ENCODE data around the gene CNOT2.

CNOT2 gene, protein sequence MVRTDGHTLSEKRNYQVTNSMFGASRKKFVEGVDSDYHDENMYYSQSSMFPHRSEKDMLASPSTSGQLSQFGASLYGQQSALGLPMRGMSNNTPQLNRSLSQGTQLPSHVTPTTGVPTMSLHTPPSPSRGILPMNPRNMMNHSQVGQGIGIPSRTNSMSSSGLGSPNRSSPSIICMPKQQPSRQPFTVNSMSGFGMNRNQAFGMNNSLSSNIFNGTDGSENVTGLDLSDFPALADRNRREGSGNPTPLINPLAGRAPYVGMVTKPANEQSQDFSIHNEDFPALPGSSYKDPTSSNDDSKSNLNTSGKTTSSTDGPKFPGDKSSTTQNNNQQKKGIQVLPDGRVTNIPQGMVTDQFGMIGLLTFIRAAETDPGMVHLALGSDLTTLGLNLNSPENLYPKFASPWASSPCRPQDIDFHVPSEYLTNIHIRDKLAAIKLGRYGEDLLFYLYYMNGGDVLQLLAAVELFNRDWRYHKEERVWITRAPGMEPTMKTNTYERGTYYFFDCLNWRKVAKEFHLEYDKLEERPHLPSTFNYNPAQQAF

DNA sequence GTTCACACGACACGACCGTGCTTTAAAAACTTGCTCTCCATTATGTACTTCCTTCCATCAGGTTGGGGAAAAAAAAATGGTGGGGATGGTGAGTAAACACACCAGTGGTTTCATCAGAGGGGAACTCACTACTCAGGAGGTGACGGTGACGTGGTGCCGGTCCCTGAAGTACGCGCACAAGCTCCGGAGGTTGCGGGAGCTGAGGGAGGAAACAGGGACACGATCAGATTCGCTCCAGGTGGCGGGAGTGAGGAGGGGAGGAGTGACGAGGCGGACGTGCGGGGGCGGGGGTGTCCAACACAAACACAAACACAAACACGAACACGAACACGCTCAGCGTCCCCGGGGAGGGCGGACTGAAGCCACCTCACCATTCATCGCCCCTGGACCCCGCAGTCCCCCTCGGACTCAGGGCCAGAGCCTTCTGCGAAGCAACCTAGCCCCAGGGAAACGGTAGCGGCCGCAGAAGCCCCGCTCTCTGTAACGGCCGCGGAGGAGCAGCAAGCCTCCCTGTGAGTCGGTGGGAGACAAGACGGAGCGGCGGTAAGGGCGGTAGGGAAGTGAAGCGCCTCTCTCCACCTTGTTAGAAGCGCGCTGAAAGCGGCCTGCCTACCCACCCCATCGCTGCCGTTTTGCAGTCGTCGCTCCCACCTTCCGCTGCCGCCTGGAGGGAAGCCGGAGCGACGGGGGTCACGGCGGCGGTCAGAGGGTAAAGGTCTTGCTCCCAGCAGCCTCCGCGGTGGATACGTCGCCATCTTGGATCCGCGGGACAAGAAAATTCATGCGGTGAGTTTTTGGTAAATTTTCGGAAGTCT, at the start of gene CNOT2:
Gene CNOT2, plus strand, starts transcription at position 739 of the 815 bp plus-strand sequence. CDS start 34,794 bp downstream, outside the sequence.
- peak; percentile 97 for FAIRE-seq
- peak; percentile 77 for TF ChIP-seq POLR2A (IDR thresholded peaks at IDR 0.05; ENCODE audit: low read depth, low read length)
- DNase-seq (ENCODE audit: insufficient read length, low spot score) = peak; percentile 67

DNA sequence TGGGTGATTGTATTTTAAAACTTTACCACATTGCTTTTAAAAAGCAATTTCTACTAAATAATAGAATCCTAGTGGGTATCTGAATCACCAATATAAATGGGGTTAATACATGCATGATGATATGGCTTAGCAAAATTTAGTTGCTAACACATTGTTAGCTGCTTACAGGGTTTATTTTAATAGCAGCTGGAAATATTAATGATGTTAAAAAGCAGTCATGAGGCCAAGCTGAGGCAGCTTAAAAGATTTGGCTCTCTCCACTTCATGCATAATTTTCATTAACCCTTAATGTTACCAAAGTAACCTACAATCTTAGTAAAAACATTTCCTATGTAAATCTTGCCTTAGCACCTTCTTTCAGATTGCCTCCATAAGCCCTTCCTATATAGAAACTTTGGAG, 49.2 kb upstream of the CNOT2 start:
- FAIRE-seq (no peak), DNase-seq (ENCODE audit: insufficient read length, low spot score) (no peak)
- no peak for TF ChIP-seq POLR2A (IDR thresholded peaks at IDR 0.05; ENCODE audit: low read depth, low read length)

DNA sequence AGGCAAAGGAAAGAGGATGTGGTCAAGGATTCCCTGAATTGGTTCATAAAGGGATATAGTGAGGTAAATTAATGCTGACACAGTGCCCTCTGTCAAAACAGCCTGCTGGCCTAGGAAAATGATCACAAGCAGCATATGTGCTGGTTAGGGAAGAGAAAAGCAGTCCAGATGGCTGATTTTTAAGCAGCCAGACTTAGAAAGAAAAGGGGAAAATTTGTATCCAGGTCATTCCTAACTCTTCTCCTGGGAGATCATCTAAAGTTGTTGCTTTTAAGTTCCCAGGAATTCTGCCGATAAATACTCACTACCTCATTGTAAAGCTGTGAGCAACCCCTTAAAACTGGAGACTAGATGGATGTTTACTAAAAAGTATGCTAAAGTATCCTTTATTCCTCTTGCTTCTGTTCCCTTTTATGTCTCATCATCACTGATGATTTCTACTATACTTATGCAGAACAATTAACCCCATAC, 46.4 kb upstream of the CNOT2 start:
- DNase-seq (ENCODE audit: insufficient read length, low spot score) (no peak), FAIRE-seq (no peak)
- no peak for TF ChIP-seq POLR2A (IDR thresholded peaks at IDR 0.05; ENCODE audit: low read depth, low read length)

DNA sequence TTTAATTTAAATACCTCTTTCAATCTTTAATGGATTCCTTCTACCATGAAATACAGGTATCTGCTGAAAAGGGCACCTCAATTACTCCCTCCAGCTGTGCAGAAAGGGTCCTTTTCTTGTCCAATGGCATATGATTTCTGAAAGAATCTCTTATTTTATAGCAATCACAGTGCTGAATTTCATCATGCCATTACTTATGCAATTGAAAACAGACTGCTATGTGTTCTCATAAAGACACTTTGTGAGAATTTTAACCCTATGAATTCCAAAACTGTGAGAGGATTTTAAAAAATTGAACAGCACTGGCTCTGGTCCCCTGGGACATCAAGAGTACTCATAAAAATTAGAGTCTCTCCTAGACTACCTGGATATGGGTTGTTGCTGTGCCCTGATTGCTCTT, 45.9 kb upstream of the CNOT2 start:
- DNase-seq (ENCODE audit: insufficient read length, low spot score) (no peak), FAIRE-seq (no peak)
- no peak for TF ChIP-seq POLR2A (IDR thresholded peaks at IDR 0.05; ENCODE audit: low read depth, low read length)

DNA sequence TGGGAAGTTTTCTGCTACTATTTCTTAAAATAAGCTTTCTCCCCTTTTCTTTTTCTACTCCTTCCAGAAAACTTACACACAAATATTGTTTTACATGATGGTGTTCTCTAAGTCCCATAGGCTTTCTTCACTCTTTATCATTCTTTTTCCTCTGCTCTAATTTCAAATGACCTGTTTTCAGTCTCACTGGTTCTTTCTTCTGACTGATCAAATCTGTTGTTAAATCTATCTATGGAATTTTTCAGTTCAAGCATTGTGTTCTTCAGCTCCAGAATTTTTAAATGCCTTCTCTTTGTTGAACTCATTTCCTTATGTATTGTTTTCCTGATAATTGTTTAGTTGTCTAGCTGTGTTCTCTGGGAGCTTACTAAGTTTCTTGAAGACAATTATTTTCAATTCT, 29.5 kb upstream of the CNOT2 start:
- DNase-seq (ENCODE audit: insufficient read length, low spot score) (no peak), FAIRE-seq (no peak)
- TF ChIP-seq POLR2A (IDR thresholded peaks at IDR 0.05; ENCODE audit: low read depth, low read length) = no peak

DNA sequence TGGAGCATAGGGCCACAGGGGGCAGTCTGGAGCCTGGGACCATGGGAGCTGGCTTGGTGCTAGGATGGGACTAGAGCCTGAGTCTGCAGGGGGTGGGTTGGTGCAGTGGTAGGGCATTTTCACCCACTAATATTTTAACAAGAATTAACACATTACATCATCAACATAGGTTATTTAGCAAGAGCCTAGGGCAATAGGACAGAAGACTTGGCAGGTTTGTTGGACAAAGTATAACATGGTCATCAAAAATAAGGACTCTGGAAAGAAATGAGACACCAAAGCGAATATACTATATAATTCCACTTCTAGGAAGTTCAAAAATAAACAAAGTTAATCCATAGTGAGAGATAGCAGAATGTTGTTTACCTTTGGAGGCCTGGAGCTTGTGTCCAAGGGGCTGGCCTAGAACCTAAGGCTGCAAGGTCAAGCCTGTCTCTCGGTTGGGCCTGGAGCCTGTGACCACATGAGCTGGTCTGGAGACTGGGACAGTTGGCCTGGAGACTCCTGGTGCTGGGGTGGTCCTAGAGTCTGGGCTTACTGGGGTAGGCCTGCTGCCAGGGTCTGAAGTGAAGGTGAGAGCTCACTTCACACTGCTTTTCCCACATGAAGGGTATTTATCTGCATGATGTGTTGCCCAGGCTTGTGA, 28.1 kb upstream of the CNOT2 start:
- no peak for TF ChIP-seq POLR2A (IDR thresholded peaks at IDR 0.05; ENCODE audit: low read depth, low read length)
- no peak for DNase-seq (ENCODE audit: insufficient read length, low spot score)
- no peak for FAIRE-seq

DNA sequence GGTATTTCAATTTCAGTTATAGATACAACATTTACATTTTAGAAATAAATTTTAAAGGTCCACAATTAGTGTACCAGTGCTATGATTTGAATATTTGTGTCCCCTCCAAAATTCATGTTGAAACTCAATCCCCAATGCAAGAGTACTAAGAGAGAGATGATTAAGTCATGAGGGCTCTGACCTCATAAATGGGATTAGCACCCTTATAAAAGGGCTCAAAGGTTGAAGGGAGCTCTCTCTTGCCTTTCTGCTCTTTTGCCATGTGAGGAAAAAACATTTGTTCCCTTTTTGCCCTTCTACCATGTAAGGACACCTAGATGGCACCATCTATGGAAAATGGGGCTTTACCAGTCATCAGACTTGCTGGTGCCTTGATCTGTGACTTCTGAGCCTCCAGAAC, 25.8 kb upstream of the CNOT2 start:
- no peak for TF ChIP-seq POLR2A (IDR thresholded peaks at IDR 0.05; ENCODE audit: low read depth, low read length)
- FAIRE-seq (no peak), DNase-seq (ENCODE audit: insufficient read length, low spot score) (no peak)

DNA sequence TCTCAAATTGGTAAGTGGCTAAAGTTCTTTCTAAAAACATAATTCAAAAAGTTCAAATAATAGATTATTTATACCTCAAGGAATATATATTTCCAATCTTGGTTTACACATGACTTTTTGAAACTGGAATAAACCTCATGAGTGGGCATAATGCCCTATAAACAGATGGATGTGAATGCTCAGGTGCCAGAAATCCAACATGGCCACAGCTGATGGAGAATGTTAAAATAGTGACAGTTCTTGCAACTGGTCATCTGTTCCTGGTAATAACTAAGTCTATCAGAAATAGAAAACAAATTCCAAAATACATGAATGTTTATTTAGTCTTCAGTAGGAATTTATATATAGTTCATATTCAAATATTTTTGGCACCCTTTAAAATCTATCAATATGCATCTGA, 21.6 kb upstream of the CNOT2 start:
- DNase-seq (ENCODE audit: insufficient read length, low spot score) = no peak
- no peak for FAIRE-seq
- TF ChIP-seq POLR2A (IDR thresholded peaks at IDR 0.05; ENCODE audit: low read depth, low read length) = no peak

DNA sequence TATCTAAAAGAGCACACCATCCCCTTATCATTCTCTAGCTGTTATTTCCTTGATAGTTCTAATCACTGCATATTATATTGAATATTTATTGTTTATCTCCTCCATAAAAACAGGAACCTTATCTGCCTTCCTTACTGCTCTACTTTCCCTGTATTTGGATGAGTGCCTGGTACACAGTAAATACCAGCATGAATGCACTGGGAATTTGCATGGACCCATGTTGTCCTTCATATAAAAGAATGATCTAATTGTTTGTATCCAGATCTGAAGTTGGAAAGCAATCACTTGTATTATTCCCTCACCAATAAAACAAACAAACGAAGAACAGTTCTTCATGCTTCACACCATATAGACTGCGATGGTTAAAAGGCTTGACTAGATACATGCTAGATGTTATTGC, 15.3 kb upstream of the CNOT2 start:
- TF ChIP-seq POLR2A (IDR thresholded peaks at IDR 0.05; ENCODE audit: low read depth, low read length) = no peak
- FAIRE-seq (no peak), DNase-seq (ENCODE audit: insufficient read length, low spot score) (no peak)

DNA sequence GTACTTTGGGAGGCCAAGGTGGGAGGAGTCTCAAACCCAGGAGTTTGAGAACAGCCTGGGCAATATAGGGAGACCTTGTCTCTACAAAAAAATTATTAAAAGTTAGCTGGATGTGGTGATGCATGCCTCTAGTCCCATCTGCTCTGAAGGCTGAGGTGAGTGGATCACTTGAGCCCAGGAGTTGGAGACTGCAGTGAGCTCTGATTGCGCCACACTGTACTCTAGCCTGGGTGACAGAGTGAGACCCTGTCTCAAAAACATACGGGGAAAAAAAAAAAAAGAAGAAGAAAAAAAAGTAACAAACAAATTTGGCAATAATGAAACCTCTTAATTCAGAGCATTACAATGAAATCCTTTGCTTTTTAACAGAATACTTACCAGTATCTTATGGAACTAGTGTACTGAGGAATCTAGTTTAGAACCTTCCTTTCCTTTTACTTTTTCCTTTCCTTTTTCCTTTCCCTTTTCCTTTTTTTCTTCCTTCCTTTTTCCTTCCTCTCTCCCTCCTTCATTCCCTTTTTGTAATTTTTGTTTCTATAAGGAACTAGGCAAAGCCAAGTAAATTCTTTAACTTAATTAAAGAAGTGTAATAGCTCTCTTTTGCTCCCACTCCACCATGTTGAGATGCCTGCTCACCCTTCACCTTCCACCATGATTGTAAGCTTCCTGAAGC, 12.2 kb upstream of the CNOT2 start:
- no peak for FAIRE-seq
- no peak for TF ChIP-seq POLR2A (IDR thresholded peaks at IDR 0.05; ENCODE audit: low read depth, low read length)
- no peak for DNase-seq (ENCODE audit: insufficient read length, low spot score)

DNA sequence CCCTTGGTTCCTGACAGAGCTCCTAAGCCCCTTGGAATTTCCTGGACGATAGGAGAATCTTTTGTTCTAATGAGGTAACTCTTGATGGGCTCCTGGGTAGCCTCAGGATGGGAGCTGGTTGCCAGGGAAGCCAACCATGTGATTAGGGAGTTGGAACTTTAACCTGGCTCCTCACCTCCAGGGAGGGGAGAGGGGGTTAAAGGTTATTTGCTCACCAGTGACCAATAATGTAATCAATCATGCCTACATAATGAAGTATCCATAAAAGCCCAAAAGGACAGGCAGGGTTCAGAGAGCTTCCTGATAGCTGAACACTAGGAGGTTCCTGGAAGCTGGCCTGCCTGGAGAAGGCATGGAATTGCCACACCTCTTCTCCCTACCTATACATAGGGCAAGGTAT, 6.2 kb upstream of the CNOT2 start:
- DNase-seq (ENCODE audit: insufficient read length, low spot score) = no peak
- no peak for TF ChIP-seq POLR2A (IDR thresholded peaks at IDR 0.05; ENCODE audit: low read depth, low read length)
- no peak for FAIRE-seq

DNA sequence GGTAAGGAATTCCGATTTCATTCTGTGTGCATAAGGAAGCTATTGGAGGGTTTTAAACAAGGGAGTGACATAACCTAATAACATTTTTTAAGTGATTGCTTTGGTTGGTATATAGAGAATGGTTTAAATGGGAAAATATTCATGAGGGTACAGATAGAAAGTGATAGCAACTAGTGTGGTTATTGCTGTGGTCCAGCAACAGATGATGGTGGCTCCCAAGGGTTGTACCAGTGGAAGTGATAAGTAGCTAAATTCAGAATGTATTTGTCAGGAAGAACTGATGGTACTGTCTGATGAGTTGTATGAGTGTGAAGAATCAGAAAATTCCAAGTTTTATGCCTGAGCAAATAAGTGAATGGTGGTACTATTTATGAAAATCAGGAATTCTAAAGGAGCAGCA, 2.6 kb upstream of the CNOT2 start:
- DNase-seq (ENCODE audit: insufficient read length, low spot score) (no peak), FAIRE-seq (peak; percentile 6)
- no peak for TF ChIP-seq POLR2A (IDR thresholded peaks at IDR 0.05; ENCODE audit: low read depth, low read length)

DNA sequence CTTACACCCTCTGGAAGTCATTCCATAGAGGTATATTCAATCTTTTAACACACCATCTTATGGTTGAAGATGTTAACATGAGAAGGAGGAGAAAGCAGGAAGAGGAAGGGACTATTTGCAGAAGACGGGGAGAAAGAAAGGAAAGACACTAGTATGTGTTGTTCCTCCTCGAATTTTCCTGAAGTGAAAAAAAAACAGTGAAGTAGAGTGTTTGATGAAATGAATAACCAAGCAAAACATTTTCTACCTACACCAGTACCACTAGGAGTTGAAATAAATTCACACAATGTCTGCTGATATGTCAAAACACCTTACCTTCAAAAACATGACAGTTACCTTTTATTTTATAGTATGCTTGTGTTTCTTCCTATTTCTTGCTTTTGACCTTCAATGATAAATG, 1.4 kb upstream of the CNOT2 start:
- TF ChIP-seq POLR2A (IDR thresholded peaks at IDR 0.05; ENCODE audit: low read depth, low read length) = no peak
- FAIRE-seq (peak; percentile 72), DNase-seq (ENCODE audit: insufficient read length, low spot score) (no peak)

Data from H54 (cell line).